Thyroid gland (tissue), 4 donors: ENCODE measurements around the gene CRYBA2.

Experiments
- CTCF ChIP-seq, 6 experiments: fragments of 200-600 bp in 3 of 6; fragments of 450-650 bp in 3 of 6; sonication (generic) in 3 of 6; IDR thresholded peaks; one replicate each; pipeline ENCODE4 v1.5.1; 2016 to 2019; ENCODE audit warnings: antibody characterized with exemption in 6 of 6, mild to moderate bottlenecking in 2 of 6, inconsistent platforms in 1 of 6, moderate library complexity in 1 of 6
- POLR2A ChIP-seq, 2 donors: fragments of 450-650 bp; IDR thresholded peaks; one replicate each; pipeline ENCODE4 v1.6.1; 2017; ENCODE audit warnings: antibody characterized with exemption in 2 of 2, mild to moderate bottlenecking in 2 of 2, moderate library complexity in 1 of 2

GRCh38 chr2:219016721-219017120 is 23.5 kb upstream of the CRYBA2 start:
- TF ChIP-seq CTCF (IDR thresholded peaks at IDR 0.05) (no peak), POLR2A (IDR thresholded peaks at IDR 0.05) (no peak)
